Measurements from ENCODE around the gene MIOX.
"Not testable (repeated sequence)": the region's sequence is repeated elsewhere in the genome, so short reads cannot be mapped to it uniquely, and the experiment has no call there.

Gene MIOX

DNA sequence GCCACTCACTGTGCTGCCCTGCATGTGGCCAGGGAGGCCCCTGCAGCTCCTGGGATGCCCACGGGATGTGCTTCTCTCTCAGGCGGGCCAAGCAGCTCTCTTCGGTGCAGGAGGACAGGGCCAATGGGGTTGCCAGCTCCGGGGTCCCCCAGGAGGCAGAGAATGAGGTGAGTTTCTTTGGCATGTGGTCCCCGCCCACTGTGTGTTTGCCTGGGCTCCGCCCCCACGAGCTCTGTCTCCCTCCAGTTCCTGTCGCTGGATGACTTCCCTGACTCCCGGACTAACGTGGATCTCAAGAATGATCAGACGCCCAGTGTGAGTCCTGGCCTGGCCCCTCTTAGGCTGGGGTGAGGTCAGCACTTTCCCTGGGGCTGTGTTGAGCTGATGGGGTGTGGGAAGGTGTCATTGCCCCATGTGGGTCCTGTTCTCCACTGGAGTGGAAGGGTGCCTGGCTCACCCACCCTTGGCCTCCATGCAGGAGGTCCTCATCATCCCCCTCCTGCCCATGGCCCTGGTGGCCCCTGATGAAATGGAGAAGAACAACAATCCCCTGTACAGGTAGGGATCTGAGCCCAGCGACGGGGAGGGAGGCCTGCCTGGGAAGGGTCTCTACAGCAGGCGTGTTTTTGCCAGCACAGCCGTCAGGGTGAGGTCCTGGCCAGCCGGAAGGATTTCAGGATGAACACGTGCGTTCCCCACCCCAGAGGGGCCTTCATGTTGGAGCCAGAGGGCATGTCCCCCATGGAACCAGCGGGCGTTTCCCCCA, 31.0 kb downstream of the MIOX start:
- no peak for DNase-seq (ENCODE audit: low read depth)

- no peak for DNase-seq (ENCODE audit: low read depth)
Measured at GRCh38 chr22:50518606-50519005, 31.9 kb downstream of the MIOX start.

GRCh38 chr22:50519151-50519550, 32.5 kb downstream of the MIOX start:
- DNase-seq (ENCODE audit: low read depth), result no peak

- not testable (repeated sequence) for DNase-seq (ENCODE audit: low read depth)
Measured at GRCh38 chr22:50520184-50520583, 33.5 kb downstream of the MIOX start.

GRCh38 chr22:50520826-50521453, 34.3 kb downstream of the MIOX start:
- DNase-seq (ENCODE audit: low read depth), result no peak

DNA sequence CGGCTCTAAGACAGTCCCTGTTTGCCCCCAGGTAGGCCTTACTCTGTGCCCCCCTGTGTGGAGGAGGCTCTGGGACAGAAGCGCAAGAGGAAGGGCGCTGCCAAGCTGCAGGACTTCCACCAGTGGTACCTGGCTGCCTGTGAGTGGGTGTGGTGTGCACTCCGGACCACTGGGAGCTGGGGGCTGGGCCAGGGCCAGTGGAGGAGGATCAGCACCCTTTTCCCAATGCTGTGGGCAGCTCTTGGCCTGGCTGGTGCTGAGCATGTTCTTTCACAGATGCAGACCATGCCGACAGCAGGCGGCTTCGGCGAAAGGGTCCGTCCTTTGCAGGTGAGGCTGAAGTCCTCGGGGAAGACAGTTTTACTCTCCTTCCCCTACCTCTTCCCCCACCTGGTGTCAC, 35.1 kb downstream of the MIOX start:
- DNase-seq (ENCODE audit: low read depth), result no peak

DNA sequence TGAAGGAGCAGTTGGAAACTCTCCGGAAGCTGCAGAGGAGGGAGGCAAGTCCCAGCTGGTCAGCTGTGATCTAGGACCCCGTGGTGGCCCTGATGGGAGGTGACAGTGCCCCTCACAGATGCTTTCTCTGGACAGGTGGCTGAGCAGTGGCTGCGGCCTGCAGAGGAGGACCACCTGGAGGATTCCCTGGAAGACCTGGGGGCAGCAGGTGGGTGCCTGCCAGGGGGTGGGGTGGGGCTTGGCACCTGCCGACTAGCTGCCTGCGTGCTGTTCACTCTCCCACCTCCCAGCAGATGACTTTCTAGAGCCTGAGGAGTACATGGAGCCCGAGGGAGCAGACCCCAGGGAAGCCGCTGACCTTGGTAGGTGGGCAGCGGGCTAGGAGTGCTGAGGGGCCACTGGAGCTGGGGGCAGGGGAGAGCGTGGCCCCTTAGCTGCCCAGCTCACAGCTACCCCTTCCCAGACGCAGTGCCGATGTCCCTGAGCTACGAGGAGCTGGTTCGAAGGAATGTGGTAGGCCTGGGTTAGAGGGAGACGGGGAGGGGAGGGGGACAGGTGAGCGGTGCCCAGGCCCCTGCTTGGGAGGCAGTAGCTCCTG, 35.6 kb downstream of the MIOX start:
- no peak for DNase-seq (ENCODE audit: low read depth)

GRCh38 chr22:50522806-50523438, 36.3 kb downstream of the MIOX start:
- no peak for DNase-seq (ENCODE audit: low read depth)

- no peak for DNase-seq (ENCODE audit: low read depth)
Measured at GRCh38 chr22:50523458-50523805, 36.8 kb downstream of the MIOX start.

DNA sequence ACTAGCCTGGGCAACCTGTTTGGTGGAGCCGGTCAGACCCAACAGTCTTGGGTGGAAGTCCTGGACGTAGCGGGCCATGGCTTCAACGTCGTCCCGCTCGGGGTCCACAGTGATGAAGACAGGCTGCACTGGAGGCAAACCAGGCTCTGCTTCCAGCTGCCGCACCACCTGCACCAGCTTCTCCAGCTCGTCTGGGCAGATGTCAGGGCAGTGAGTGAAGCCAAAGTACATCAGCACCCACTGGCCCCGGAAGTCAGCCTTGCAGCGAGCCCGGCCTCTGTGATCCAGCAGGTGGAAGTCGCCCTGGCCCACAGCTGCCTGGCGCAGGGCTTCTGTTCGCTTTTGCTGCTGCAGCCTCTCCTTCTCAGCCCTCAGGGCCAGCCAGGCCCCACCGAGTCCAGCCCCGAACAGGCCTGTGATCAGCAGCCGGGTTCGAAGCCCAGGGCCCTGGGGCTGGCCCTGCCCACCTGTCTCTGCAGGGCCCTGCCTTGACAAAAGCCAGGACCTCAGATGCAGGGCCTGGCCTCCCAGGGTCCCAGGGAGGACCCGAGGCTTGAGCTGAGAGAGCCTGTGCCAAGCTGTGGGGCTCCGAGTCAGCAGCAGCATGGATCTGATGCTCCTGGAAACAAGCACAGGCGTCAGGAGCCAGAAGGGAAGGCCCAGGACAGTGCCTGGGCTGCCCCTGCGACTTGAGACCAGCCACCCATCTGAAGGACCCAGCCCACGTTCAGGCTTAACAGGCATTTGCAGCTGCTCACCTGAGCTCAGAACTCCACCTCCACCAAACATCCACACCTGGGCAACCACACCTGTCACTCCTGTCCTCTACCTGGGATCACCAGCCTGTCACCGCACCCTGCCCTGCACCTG, 37.4 kb downstream of the MIOX start:
- no peak for DNase-seq (ENCODE audit: low read depth)

GRCh38 chr22:50524676-50525103, 38.0 kb downstream of the MIOX start:
- no peak for DNase-seq (ENCODE audit: low read depth)

DNA sequence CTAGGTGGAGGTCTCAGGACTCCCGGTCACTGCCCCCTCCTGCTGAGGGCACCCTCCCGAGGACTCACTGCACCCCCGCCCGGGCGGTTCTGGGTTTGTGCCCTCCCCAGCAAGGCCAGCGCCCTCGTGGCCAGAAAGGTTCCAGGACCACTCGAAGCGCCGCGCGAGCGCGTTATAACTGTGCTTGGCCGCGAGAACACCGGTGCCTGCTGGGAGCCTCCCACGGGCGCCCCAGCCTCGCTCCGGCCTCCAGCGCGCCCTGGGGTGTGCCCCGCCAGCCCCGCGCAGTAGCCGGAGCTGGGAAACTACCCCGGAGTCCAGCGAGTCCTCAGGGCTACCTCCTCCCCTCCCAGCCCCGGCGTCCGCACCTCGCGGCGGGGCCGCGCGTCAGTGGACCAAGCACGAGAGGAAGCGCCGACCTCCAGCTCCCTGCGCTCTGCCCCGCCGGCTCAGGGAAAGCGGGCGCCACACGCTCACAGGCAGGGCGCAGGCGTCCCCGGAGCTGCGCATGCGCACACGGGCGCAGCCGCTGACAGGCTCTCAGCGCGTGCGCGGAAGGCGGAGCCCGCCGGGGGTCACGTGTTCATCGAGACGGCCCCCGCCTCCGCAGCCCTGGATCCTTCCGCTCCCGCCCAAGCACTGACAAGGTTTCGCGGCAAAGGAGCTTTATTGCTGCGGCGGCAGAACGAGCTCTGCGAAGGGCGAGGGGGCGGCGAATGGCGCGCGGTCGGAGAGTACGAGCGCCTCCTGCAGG, 38.6 kb downstream of the MIOX start, which contains the start of gene SCO2:
Gene SCO2 (minus strand): TSS at position 495 of the 754 bp plus-strand sequence. CDS start 1,187 bp downstream, outside the sequence.
- DNase-seq (ENCODE audit: low read depth), result peak; percentile 98

GRCh38 chr22:50525858-50526107, 39.1 kb downstream of the MIOX start:
- DNase-seq (ENCODE audit: low read depth), result no peak

DNA sequence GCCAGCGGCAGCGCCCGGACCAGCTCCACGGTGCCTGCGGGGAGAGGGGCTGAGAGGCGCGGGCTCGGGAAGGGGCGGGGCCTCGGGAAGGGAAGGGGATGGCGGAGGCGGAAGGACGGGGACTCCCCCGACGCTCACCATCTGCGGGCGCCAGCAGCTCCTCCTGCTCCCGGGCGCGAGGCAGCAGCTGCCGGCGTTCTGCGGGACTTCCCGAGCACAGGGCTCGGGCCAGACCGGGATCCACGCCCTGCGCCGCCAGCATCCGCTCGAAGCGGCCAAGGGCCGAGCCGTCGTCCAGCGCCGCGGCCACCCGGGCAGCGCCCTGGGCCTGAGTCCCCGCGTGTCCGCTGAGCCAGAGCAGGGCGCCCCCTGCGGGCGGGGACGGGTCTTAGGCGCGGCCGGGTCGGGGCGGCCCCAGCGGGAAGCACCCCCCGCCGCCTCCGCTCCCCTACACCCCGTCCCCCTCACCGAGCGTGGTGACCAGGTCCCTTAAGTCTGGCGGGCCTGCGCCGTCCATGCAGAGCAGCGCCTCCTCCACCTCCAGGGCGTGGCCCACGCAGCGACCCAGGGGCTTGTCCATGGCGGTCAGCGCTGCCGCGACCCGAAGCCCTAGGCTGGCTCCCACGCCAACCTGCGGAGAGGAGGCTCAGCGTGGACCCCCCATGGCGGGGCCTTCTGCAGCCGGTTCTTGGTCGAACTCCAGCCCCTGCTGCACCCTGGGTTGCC, 39.6 kb downstream of the MIOX start:
- peak; percentile 67 for DNase-seq (ENCODE audit: low read depth)

DNA sequence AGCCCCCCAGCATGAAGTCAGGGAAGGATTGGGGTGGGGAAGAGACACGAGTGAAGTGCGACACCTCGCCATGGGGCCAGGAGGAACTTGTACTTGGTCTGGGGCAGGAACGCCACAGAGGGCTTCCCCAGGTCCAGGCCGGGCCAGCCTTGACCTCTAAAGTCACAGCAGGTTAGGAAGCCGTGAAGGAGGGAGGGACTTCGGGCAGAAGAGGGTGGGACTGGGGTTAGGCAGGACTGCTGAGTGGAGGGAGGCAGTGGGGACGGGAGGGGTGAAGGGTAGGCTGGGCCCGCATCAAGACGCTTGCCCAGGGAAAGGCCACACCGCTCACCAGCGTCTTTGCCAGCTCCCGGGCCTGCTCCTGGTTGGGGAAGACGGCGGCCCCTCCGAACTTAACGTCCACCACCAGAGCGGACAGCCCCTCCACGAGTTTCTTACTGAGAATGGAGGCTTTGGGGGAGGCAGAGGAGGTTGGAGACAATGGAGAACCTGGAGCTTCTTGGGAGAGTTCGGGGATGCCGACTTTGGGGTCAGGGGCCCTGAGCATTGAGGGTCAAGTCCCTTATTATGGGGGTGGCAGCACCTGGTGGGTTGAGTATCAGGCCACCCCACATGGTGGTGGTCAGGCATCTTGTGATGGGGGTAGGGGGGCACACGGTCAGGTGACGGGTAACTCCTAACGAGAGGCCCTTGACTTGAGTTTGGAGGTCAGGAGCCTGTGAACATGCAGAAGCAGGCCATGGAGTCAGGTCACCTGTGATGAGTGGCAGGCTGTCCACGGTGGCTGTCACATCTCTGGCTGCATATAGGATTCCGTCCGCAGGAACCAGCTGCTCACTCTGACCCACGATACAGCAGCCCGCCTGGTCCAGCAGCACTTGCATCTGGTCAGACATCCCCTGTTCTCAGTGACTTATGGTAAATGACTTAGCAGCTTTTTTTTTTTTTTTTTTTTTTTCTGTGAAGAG, 40.5 kb downstream of the MIOX start:
- no peak for DNase-seq (ENCODE audit: low read depth)

DNA sequence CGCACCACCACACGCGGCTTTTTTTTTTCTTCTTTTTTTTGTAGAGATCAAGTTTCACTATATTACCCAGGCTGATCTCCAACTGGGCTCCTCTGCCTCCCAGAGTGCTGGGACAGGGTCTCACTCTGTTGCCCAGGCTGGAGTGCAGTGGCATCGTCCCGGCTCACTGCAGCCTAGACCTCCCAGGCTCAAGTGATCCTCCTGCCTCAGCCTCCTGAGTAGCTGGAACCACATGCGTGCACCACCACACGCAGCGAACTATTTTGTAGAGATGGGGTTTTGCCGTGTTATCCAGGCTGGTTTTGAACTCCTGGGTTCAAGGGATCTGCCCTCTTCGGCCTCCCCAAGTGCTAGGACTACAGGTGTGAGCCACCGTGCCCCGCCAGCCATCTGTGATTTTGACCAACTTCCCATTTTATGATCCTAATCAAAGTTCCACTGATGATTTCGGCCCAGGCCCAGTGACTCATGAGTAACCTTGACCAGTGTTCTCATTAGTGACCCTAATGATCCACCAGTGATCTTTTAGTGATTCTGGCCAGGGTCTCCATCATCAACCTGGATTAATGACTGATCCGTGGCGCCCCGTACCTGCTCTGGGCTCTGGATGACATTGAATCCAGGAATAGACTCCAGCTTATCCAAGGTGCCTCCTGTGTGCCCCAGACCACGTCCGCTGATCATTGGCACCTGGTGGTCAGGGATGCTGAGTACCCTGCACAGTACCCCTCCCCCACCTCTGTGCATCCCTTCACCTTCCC, 41.4 kb downstream of the MIOX start:
- no peak for DNase-seq (ENCODE audit: low read depth)

DNA sequence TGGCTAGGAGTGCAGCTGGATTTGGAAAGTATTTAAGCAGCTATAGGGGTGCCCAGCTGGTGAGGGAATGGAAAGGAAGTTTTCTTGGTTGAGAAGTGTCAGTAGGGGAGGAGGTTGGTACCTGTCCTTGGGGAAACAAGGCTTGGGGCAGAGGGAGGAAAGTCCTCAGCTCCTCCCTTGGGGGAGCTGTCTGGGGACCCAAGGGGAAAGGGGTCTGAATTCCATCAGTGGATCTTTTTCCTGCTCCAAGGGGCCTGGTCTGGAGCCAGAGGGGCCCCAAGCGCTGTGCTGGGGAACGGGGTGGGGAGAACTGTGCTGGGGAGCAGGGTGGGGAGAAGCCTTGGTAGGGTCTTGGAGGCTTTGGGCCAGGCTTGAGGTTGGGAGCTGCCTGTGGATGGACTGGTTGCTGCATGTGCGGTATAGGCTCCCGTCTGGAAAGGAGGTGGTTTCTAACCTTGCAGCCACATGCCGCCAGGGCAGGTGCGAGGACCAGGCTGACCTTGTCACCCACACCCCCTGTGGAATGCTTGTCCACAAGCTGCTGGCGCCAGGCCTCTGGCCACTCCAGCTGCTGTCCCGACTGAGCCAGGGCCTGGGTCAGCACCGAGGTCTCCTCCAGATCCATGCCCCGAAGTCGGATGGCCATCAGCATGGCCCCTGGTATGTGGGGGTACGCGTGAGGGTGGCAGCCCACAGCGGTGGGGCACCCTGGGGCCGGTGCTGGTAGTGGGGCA, 42.2 kb downstream of the MIOX start:
- no peak for DNase-seq (ENCODE audit: low read depth)

- no peak for DNase-seq (ENCODE audit: low read depth)
Measured at GRCh38 chr22:50529416-50529896, 42.8 kb downstream of the MIOX start.

Measured in activated T-helper 1 cell treated with Interleukin-2 at 50 U/mL for 16 hours (primary cell).